NT2/D1 (cell line): ENCODE measurements around the gene FOXL2NB.

Experiments
- YY1 ChIP-seq: IDR thresholded peaks from 2 replicates; pipeline ENCODE4 v1.6.1; 2011; ENCODE audit not compliant: insufficient read length, insufficient read depth
- ZNF274 ChIP-seq: IDR thresholded peaks from 2 replicates; pipeline ENCODE4 v1.6.1; 2011; ENCODE audit warnings: mild to moderate bottlenecking, low read depth, low read length

GRCh38 chr3:138940446-138940845 lies 6.6 kb upstream of the FOXL2NB start:
- no peak for TF ChIP-seq YY1
- no peak for TF ChIP-seq ZNF274
